ENCODE results near the gene PTPN1. TPM values are rescaled to one million over a fixed set of nuclear protein-coding genes. Genes with fewer than 3 reads are reported as not detected.
"Not testable (repeated sequence)": the region's sequence is repeated elsewhere in the genome, so short reads cannot be mapped to it uniquely, and the experiment has no call there.

PTPN1 gene
- total and polyA plus RNA-seq, 2 of the 4 experiments (the other 2 are of a cell fraction) = 31.7 to 37.4 TPM

- no TSS peak for BruUV-seq (replicated peaks)
- dilution Hi-C loops (cut with HindIII; ENCODE audit: low sequenced_read_pairs, unreplicated experiment) = no loop called here
Observed at GRCh38 chr20:50618537-50618936, 108.4 kb downstream of the PTPN1 start.

GRCh38 chr20:50620459-50620858, 110.3 kb downstream of the PTPN1 start:
- H3K56ac ChIP-seq (ENCODE audit: extremely low read depth, insufficient read depth, low read length); H3K27ac ChIP-seq (ENCODE audit: insufficient read depth, low read length); H3K79me1 ChIP-seq (ENCODE audit: low read depth in 1 of 2, low read length in 2 of 2); in situ Hi-C loops (cut with MboI; ENCODE audit: low sequenced_read_pairs); H2BK20ac ChIP-seq (ENCODE audit: low read depth, low read length); H3K9ac ChIP-seq (ENCODE audit: low read depth, low read length); H2BK120ac ChIP-seq (ENCODE audit: low read depth, low read length); H3K4me2 ChIP-seq (ENCODE audit: low read depth, low read length); ATAC-seq (ENCODE audit: low read depth); H3K27me3 ChIP-seq (ENCODE audit: control insufficient read depth, insufficient read depth, low read length); CTCF ChIA-PET; POLR2A ChIA-PET (ENCODE audit: unreplicated experiment); H3K4ac ChIP-seq (ENCODE audit: low read depth, low read length); H2BK5ac ChIP-seq (ENCODE audit: low read depth, low read length, poor library complexity, severe bottlenecking); H3K9me1 ChIP-seq (ENCODE audit: insufficient read depth, low read length); H4K91ac ChIP-seq (ENCODE audit: insufficient read depth, low read depth, low read length); H3K23ac ChIP-seq (ENCODE audit: low read depth, low read length); H3K4me1 ChIP-seq (ENCODE audit: control insufficient read depth, insufficient read depth, low read length); H3K4me3 ChIP-seq (ENCODE audit: insufficient read depth, low read depth, low read length); intact Hi-C loops (cut with micrococcal nuclease); BruUV-seq (replicated peaks); H2AFZ ChIP-seq (replicated peaks; ENCODE audit: low read length, poor library complexity); dilution Hi-C loops (cut with HindIII; ENCODE audit: low sequenced_read_pairs, unreplicated experiment); H3K18ac ChIP-seq (ENCODE audit: low read depth, low read length); H2AK9ac ChIP-seq (replicated peaks; ENCODE audit: low read depth, low read length, poor library complexity); DNase-seq; H2BK15ac ChIP-seq (ENCODE audit: low read depth, low read length); H3K14ac ChIP-seq (replicated peaks; ENCODE audit: low read depth, low read length); H4K8ac ChIP-seq (ENCODE audit: low read depth in 2 of 2, low read length in 2 of 2); H4K20me1 ChIP-seq (ENCODE audit: insufficient read depth, low read length); H4K5ac ChIP-seq (ENCODE audit: low read depth, low read length): not testable (repeated sequence)
- Histone ChIP-seq H3K36me3 (ENCODE audit: control insufficient read depth, insufficient read depth, low read length) (peaks cover 24% of the 10 kb centered on the region), H2AK5ac (ENCODE audit: low read depth, low read length) (0 out of 2 replicates have a peak overlapping the region, but pooled peaks have one; percentile 25), H3K9me3 (ENCODE audit: control insufficient read depth, insufficient read depth, low read length) (peaks cover 12% of the 10 kb centered on the region)
- WGBS, 2 experiments (ENCODE audit: extremely low coverage in 2 of 2, insufficient read length in 1 of 2) = 100% methylated on average over 2 of the region's 9 CpGs; no CpG with 5 or more reads in 1 of the 2 experiments

More at GRCh38 chr20:50618537-50618936, 108.4 kb downstream of the PTPN1 start:
- ChIA-PET CTCF (no interaction called here), POLR2A (ENCODE audit: unreplicated experiment) (no interaction called here)
- no peak for TF ChIP-seq CTCF (conservative IDR thresholded peaks at IDR 0.05; ENCODE audit: low read depth, low read length)
- H2AFZ ChIP-seq (replicated peaks; ENCODE audit: low read length, poor library complexity) = no peak overlapping the region
- H3K4me3 ChIP-seq (ENCODE audit: insufficient read depth, low read depth, low read length) = no peak overlapping the region
- no peak overlapping the region for H3K56ac ChIP-seq (ENCODE audit: extremely low read depth, insufficient read depth, low read length)
- no peaks in the 10 kb centered on the region for H3K27me3 ChIP-seq (ENCODE audit: control insufficient read depth, insufficient read depth, low read length)
- H3K9me3 ChIP-seq (ENCODE audit: control insufficient read depth, insufficient read depth, low read length) = peaks cover 12% of the 10 kb centered on the region
- no peak overlapping the region for H2BK20ac ChIP-seq (ENCODE audit: low read depth, low read length)
- H3K23ac ChIP-seq (ENCODE audit: low read depth, low read length) = no peak overlapping the region
- no peak overlapping the region for H4K5ac ChIP-seq (ENCODE audit: low read depth, low read length)
- WGBS, 2 experiments (ENCODE audit: extremely low coverage in 2 of 2, insufficient read length in 1 of 2) = no CpG with 5 or more reads among the region's 1 CpG
- no peak overlapping the region for H3K4ac ChIP-seq (ENCODE audit: low read depth, low read length)
- peak overlapping the region; percentile 24 for H2AK9ac ChIP-seq (replicated peaks; ENCODE audit: low read depth, low read length, poor library complexity)
- H4K8ac ChIP-seq (ENCODE audit: low read depth in 2 of 2, low read length in 2 of 2) = no peak overlapping the region
- no peak overlapping the region for H3K18ac ChIP-seq (ENCODE audit: low read depth, low read length)
- DNase-seq = no peak
- no peaks in the 10 kb centered on the region; the same call in 1 of the 2 replicates for H4K20me1 ChIP-seq (ENCODE audit: insufficient read depth, low read length)
- intact Hi-C loops (cut with micrococcal nuclease) (no loop called here), in situ Hi-C loops (cut with MboI; ENCODE audit: low sequenced_read_pairs) (no loop called here)
- H3K4me2 ChIP-seq (ENCODE audit: low read depth, low read length) = no peak overlapping the region
- no peak overlapping the region for H2BK120ac ChIP-seq (ENCODE audit: low read depth, low read length)
- H4K91ac ChIP-seq (ENCODE audit: insufficient read depth, low read depth, low read length) = no peak overlapping the region
- H2AK5ac ChIP-seq (ENCODE audit: low read depth, low read length) = peak overlapping the region; percentile 15; the same call in 1 of the 2 replicates
- peaks cover 10% of the 10 kb centered on the region; the same call in 1 of the 2 replicates for H3K9me1 ChIP-seq (ENCODE audit: insufficient read depth, low read length)
- H3K14ac ChIP-seq (replicated peaks; ENCODE audit: low read depth, low read length) = no peak overlapping the region
- peak overlapping the region; percentile 28; the same call in 1 of the 3 replicates for H2BK15ac ChIP-seq (ENCODE audit: low read depth, low read length)
- H3K9ac ChIP-seq (ENCODE audit: low read depth, low read length) = no peak overlapping the region
- H3K79me1 ChIP-seq (ENCODE audit: low read depth in 1 of 2, low read length in 2 of 2) = no peaks in the 10 kb centered on the region; a peak in 1 of 4 replicates
- H3K4me1 ChIP-seq (ENCODE audit: control insufficient read depth, insufficient read depth, low read length) = peaks cover 5% of the 10 kb centered on the region; the same call in 1 of the 2 replicates
- peaks cover 25% of the 10 kb centered on the region for H3K36me3 ChIP-seq (ENCODE audit: control insufficient read depth, insufficient read depth, low read length)
- no peak overlapping the region for H2BK5ac ChIP-seq (ENCODE audit: low read depth, low read length, poor library complexity, severe bottlenecking)
- no peak overlapping the region for H3K27ac ChIP-seq (ENCODE audit: insufficient read depth, low read length)
- ATAC-seq (ENCODE audit: low read depth) = no peak
